SK-N-MC (cell line): ENCODE measurements around the gene ART4.
A peak's percentile ranks its signal among the peaks of the same experiment; 100 is the strongest.

Source experiments
- DNase-seq: peaks from one replicate; pipeline ENCODE4 v3.0.0-alpha.2; 2011; ENCODE audit warnings: low read depth, low spot score
- H3K27ac ChIP-seq: fragments of 200-600 bp; sonication (generic); 2 replicates; pipeline ENCODE4 v1.5.1; 2016; ENCODE audit warnings: mixed run types
- H3K36me3 ChIP-seq: fragments of 200-600 bp; sonication (generic); 2 replicates; pipeline ENCODE4 v1.6.1; 2017; ENCODE audit warnings: antibody characterized with exemption, low read length, mixed read lengths; ENCODE audit not compliant: insufficient read depth
- H3K4me3 ChIP-seq: fragments of 200-600 bp; sonication (generic); 2 replicates; pipeline ENCODE4 v1.5.1; 2016
- H3K9ac ChIP-seq: fragments of 200-600 bp; sonication (generic); 2 replicates; pipeline ENCODE4 v1.8.0; 2017; ENCODE audit warnings: mixed run types, mixed read lengths; ENCODE audit not compliant: insufficient read length
- H3K9me3 ChIP-seq: fragments of 200-600 bp; sonication (generic); 2 replicates; pipeline ENCODE4 v1.6.1; 2017; ENCODE audit warnings: low read depth, mild to moderate bottlenecking, antibody characterized with exemption, low read length, moderate library complexity, mixed read lengths
- EZH2 ChIP-seq: fragments of 200-600 bp; sonication (generic); IDR thresholded peaks from one replicate; pipeline ENCODE4 v1.6.1; 2017; ENCODE audit warnings: antibody characterized with exemption
- FOXP2 ChIP-seq: optimal IDR thresholded peaks from 2 replicates; pipeline ENCODE3; 2011; ENCODE audit warnings: mild to moderate bottlenecking, moderate library complexity; ENCODE audit not compliant: insufficient read depth; ENCODE audit errors: extremely low read length, control extremely low read depth
- POLR2AphosphoS5 ChIP-seq: IDR thresholded peaks from 2 replicates; pipeline ENCODE4 v1.6.1; 2012; ENCODE audit warnings: mild to moderate bottlenecking, low read depth, low read length, borderline replicate concordance

Gene ART4

DNA sequence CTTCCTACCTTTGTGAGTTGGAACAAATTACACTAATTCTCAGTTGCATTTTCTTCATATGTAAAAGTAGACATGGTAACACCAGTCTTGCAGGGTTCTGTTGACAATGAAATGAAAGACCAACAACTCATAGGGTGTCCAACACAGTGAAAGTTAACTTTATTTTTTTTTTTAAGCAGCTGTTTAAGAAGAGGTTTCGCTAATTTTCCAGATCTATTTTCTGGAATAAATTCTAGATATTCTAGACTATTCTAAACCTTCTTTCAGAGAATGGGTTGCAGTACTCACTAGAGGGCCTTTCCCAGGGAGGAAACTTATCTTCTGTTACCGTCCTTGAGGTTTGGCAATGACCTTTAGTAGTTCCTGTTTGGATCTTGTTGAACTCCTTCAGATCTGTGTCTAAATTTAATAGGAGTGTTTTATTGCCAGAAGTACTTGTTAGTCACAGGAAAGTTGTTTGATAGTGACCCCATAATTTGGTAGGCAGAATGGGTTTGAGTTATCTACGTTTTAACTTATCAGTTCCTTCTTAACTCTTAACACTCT lies 2.8 kb upstream of the ART4 start:
- TF ChIP-seq EZH2 (no peak), FOXP2 (no peak), POLR2AphosphoS5 (no peak)
- Histone ChIP-seq H3K9me3 (no peaks in the 10 kb centered on the region), H3K27ac (no peak overlapping the region), H3K9ac (no peak overlapping the region), H3K36me3 (no peaks in the 10 kb centered on the region), H3K4me3 (no peak overlapping the region)
- DNase-seq: no peak

DNA sequence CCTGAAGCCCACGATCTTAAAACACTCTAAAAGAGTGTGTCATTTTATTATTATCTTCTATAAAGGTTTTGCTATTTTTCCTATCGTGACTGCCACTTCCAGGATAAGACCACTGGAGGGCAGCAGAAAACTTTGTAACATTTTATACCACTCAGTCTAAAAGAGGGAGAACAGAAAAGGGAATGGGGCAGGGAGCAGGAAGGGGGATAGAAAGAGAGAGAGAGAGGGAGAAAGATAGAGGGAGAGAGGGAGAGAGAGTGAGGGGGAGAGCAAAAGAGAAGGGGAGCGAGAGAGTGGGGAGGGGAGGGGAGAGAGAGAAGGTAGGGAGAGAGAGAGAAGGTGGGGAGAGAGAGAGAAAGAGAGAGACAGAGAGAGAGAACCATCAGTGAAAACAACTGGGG lies 2.0 kb upstream of the ART4 start:
- Histone ChIP-seq H3K9ac (no peak overlapping the region), H3K9me3 (no peaks in the 10 kb centered on the region), H3K27ac (no peak overlapping the region), H3K36me3 (no peaks in the 10 kb centered on the region), H3K4me3 (no peak overlapping the region)
- DNase-seq: peak; percentile 24
- no peak for TF ChIP-seq EZH2
- no peak for TF ChIP-seq POLR2AphosphoS5
- TF ChIP-seq FOXP2: no peak

DNA sequence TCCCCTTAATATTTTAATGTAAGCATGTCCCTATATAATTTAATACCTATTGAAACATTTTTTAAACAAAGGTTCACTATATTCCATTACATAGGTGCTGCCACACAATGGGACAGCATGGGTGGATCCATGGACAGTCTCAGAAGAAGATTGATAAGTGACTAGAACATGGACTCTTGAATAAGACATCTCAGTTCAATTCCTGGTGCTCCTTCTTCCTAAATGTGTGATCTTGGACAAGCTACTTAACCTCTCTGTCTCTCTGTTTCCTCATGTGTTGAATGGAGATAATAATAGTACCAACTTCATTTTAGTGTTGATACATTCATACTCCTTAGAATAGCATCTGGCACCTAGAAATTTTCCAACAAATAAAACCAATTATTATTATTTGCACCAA lies 1.1 kb upstream of the ART4 start:
- Histone ChIP-seq H3K36me3 (no peaks in the 10 kb centered on the region), H3K4me3 (no peak overlapping the region), H3K9ac (no peak overlapping the region), H3K9me3 (no peaks in the 10 kb centered on the region), H3K27ac (no peak overlapping the region)
- no peak for DNase-seq
- no peak for TF ChIP-seq FOXP2
- no peak for TF ChIP-seq POLR2AphosphoS5

DNA sequence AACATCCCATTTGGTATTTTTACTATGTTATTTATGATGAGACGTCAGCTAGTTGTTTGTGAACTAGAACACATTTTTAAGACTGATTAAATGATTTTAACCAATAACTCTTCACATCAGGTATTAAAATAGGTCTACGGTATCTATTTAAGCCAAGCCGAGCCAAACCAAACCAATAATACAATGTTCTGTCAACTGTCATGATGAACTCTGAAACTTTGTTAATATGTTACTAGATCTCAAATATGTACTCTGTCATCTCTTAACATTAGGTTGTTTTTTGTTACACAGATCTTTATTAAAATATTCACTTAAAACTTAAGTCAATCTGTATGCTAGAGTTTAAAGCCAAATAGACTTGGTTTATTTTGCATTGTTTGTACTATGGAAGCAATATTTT lies 1.0 kb downstream of the ART4 start:
- H3K9me3 ChIP-seq: no peaks in the 10 kb centered on the region
- H3K9ac ChIP-seq: no peak overlapping the region
- no peak for DNase-seq
- no peaks in the 10 kb centered on the region for H3K36me3 ChIP-seq
- H3K27ac ChIP-seq: no peak overlapping the region
- no peak for TF ChIP-seq FOXP2
- TF ChIP-seq POLR2AphosphoS5: no peak
- no peak for TF ChIP-seq EZH2
- H3K4me3 ChIP-seq: no peak overlapping the region

DNA sequence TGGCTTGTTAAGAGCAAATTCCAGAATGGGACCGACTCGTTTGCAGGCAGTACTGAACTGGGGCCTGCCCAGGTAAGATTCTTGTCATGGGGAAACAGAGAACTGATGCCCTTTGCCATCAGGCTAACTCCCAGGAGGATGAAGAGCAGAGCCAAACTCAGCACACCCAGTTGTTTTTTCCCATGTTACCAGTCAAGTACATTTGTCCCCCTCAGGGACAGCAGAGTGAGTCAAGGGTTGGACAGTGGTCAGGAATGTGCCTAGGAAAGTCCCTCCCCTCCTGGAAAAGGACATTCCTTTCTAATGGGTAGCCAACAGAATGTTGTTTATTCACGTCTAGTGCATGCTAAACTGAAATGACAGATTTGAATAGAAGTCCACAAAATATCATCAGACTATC lies 1.6 kb downstream of the ART4 start:
- Histone ChIP-seq H3K4me3 (no peak overlapping the region), H3K27ac (no peak overlapping the region), H3K36me3 (no peaks in the 10 kb centered on the region), H3K9me3 (no peaks in the 10 kb centered on the region), H3K9ac (no peak overlapping the region)
- no peak for TF ChIP-seq POLR2AphosphoS5
- no peak for TF ChIP-seq FOXP2
- no peak for TF ChIP-seq EZH2
- no peak for DNase-seq

DNA sequence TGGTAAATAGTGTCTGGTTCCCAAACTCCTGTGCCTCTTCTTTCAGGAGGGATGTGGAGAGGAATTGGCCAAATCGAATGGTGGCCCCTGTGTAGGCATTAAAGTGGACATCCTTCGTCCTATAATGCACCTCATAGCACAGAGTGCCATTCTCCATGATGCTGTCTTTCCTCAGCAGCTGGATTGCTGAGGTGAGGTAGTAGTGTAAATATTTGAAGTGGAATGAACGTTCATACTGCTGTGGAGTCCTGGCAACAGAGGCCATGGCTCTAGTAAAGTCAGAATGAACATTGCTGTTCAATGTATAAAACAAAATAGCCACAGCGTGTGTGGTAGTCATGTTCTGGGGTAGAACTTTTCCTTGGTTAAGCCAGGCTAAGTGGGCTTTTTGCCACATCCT lies 2.7 kb downstream of the ART4 start:
- H3K27ac ChIP-seq: no peak overlapping the region
- no peak for TF ChIP-seq POLR2AphosphoS5
- DNase-seq: no peak

DNA sequence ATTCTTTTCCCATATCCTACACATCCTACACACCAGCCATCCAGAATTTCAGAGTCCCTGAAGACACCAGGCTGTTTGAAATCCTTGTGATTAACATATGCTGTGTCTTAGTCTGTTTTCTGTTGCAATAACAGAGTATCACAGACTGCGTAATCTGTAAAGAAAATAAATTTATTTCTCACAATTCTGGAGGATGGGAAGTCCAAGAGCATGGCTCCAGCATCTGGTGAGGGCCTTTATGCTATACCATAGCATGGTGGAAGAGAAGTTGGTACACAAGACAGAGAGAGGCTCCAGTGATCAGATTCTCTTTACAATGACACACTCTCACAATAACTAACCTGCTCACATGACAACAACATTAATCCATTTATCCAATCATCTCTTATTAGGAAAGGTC lies 4.1 kb downstream of the ART4 start:
- Histone ChIP-seq H3K27ac (no peak overlapping the region), H3K9ac (no peak overlapping the region), H3K9me3 (no peaks in the 10 kb centered on the region), H3K4me3 (no peak overlapping the region), H3K36me3 (no peaks in the 10 kb centered on the region)
- TF ChIP-seq POLR2AphosphoS5 (no peak), FOXP2 (no peak), EZH2 (no peak)
- DNase-seq: no peak

More for the DNA sequence above, 2.7 kb downstream of the ART4 start:
- Histone ChIP-seq H3K9me3 (no peaks in the 10 kb centered on the region), H3K9ac (no peak overlapping the region), H3K4me3 (no peak overlapping the region), H3K36me3 (no peaks in the 10 kb centered on the region)

DNA sequence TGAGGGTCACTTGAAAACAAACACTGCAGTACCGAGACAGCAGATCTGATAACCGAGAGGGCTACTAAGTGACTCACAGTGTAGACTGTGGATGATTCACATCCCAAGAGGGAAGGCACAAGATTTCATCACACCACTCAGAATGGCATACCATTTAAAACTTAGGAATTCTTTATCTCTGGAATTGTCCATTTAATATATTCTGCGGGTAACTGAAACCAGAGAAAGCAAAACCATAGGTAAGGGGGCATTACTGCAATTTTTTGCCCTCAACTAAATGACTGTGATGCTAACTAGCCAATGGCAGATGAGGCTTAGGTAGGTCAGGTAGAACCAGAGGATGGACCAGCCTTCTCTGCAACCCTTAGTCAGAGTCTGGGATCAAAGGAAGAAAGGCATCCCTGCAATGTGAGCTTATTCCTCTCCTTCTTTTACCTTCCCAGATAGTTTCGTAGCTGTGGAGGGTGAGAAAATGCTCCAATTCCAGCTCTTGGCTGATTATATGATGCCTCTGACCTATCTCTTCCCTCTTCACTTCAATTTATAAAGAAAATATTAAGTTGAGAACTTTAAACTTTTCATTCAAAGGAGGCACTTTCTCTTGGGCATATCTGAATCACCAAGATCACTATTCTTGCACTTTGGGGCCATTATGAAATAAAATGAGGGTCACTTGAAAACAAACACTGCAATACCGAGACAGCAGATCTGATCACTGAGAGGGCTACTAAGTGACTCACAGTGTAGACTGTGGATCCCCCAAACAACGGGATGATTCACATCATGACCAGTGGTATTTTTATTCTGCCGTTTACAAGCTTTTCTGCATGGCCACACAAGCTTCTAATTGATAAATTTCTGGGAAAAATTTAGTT lies 6.8 kb downstream of the ART4 start:
- no peak overlapping the region for H3K27ac ChIP-seq
- no peak for TF ChIP-seq POLR2AphosphoS5
- TF ChIP-seq FOXP2: no peak
- TF ChIP-seq EZH2: no peak
- H3K4me3 ChIP-seq: no peak overlapping the region
- no peak for DNase-seq
- H3K36me3 ChIP-seq: no peaks in the 10 kb centered on the region
- no peak overlapping the region for H3K9ac ChIP-seq
- H3K9me3 ChIP-seq: no peaks in the 10 kb centered on the region
